Neural cell (in vitro differentiated cells): ENCODE measurements around the gene RNF32.

Experiments used
- CTCF ChIP-seq: fragments of 450-650 bp; IDR thresholded peaks from 2 replicates; pipeline ENCODE4 v1.5.1; 2014; ENCODE audit warnings: antibody characterized with exemption, mild to moderate bottlenecking, moderate library complexity; ENCODE audit not compliant: poor library complexity, severe bottlenecking
- POLR2AphosphoS5 ChIP-seq: IDR thresholded peaks from 2 replicates; pipeline ENCODE4 v1.6.1; 2012
- RAD21 ChIP-seq: fragments of 450-650 bp; conservative IDR thresholded peaks from 2 replicates; pipeline ENCODE4 v1.6.1; 2014; ENCODE audit warnings: antibody characterized with exemption, mild to moderate bottlenecking, moderate library complexity
- REST ChIP-seq: IDR thresholded peaks from 2 replicates; pipeline ENCODE4 v1.6.1; 2012; ENCODE audit warnings: borderline replicate concordance
- TAF1 ChIP-seq: IDR thresholded peaks from 2 replicates; pipeline ENCODE4 v1.6.1; 2012; ENCODE audit warnings: low read depth

- no peak for TF ChIP-seq CTCF
- TF ChIP-seq POLR2AphosphoS5 = no peak
- TF ChIP-seq REST = no peak
- TF ChIP-seq RAD21 = no peak
- no peak for TF ChIP-seq TAF1
Measured at GRCh38 chr7:156722043-156722826, 81.7 kb downstream of the RNF32 start.
